ENCODE results near the gene KRT2. TPM values are rescaled to one million over a fixed set of nuclear protein-coding genes. Genes with fewer than 3 reads are reported as not detected.

KRT2 gene
- total and polyA plus RNA-seq, 9 of the 15 experiments (the other 6 are each of a cell fraction or from before 2014, with no cell fraction given): 0.03 to 0.69 (median 0.07) TPM; not detected in 2

Other genes starting within 250 kb of the KRT2 start
Only the 7 nearest of the 17 such genes appear.
- gene KRT71, start 99.1 kb downstream of the KRT2 start, total RNA-seq (2014; rRNA removed): not detected in 2 replicates
- not detected in 2 replicates for gene KRT71, start 99.1 kb downstream of the KRT2 start, total RNA-seq (2014; rRNA removed; fragmentation: Illumina TruSeq; extraction: Trizol)
- not detected in 2 replicates for gene KRT71, start 99.1 kb downstream of the KRT2 start, total RNA-seq (2015; rRNA removed; fragmentation: Illumina TruSeq; extraction: Trizol)
- not detected in 2 replicates for gene KRT71, start 99.1 kb downstream of the KRT2 start, total RNA-seq (2021)
- gene KRT71, start 99.1 kb downstream of the KRT2 start, polyA plus RNA-seq (2011; rRNA removed): not detected in 2 replicates
- not detected in 2 replicates for gene KRT71, start 99.1 kb downstream of the KRT2 start, polyA plus RNA-seq (2014; fragmentation: Illumina TruSeq; extraction: Trizol)
- not detected for gene KRT71, start 99.1 kb downstream of the KRT2 start, polyA plus RNA-seq (2014; fragmentation: Nextera tagmentation; extraction: Ambion mirVana)
- not detected in 2 replicates for gene KRT71, start 99.1 kb downstream of the KRT2 start, polyA plus RNA-seq (2014; rRNA removed)
- not detected in 2 replicates for gene KRT74, start 78.4 kb downstream of the KRT2 start, total RNA-seq (2014; rRNA removed)
- not detected in 2 replicates for gene KRT74, start 78.4 kb downstream of the KRT2 start, total RNA-seq (2014; rRNA removed; fragmentation: Illumina TruSeq; extraction: Trizol)
- gene KRT74, start 78.4 kb downstream of the KRT2 start, total RNA-seq (2015; rRNA removed; fragmentation: Illumina TruSeq; extraction: Trizol): not detected in 2 replicates
- not detected in 2 replicates for gene KRT74, start 78.4 kb downstream of the KRT2 start, total RNA-seq (2021)
- gene KRT74, start 78.4 kb downstream of the KRT2 start, polyA plus RNA-seq (2011; rRNA removed): not detected in 2 replicates
- not detected in 2 replicates for gene KRT74, start 78.4 kb downstream of the KRT2 start, polyA plus RNA-seq (2014; fragmentation: Illumina TruSeq; extraction: Trizol)
- not detected for gene KRT74, start 78.4 kb downstream of the KRT2 start, polyA plus RNA-seq (2014; fragmentation: Nextera tagmentation; extraction: Ambion mirVana)
- gene KRT74, start 78.4 kb downstream of the KRT2 start, polyA plus RNA-seq (2014; rRNA removed): not detected in 2 replicates
- gene KRT72, start 50.7 kb downstream of the KRT2 start, total RNA-seq (2014; rRNA removed): not detected in 2 replicates
- gene KRT72, start 50.7 kb downstream of the KRT2 start, total RNA-seq (2014; rRNA removed; fragmentation: Illumina TruSeq; extraction: Trizol): not detected in 2 replicates
- gene KRT72, start 50.7 kb downstream of the KRT2 start, total RNA-seq (2015; rRNA removed; fragmentation: Illumina TruSeq; extraction: Trizol): not detected in 2 replicates
- gene KRT72, start 50.7 kb downstream of the KRT2 start, total RNA-seq (2021): 0.09 TPM in 1 of 2 replicates, not detected in the other
- not detected in 2 replicates for gene KRT72, start 50.7 kb downstream of the KRT2 start, polyA plus RNA-seq (2011; rRNA removed)
- gene KRT72, start 50.7 kb downstream of the KRT2 start, polyA plus RNA-seq (2014; fragmentation: Illumina TruSeq; extraction: Trizol): not detected in 2 replicates
- gene KRT72, start 50.7 kb downstream of the KRT2 start, polyA plus RNA-seq (2014; fragmentation: Nextera tagmentation; extraction: Ambion mirVana): not detected
- not detected in 2 replicates for gene KRT72, start 50.7 kb downstream of the KRT2 start, polyA plus RNA-seq (2014; rRNA removed)
- 0.14 TPM in 1 of 2 replicates, not detected in the other for gene KRT73, start 33.7 kb downstream of the KRT2 start, total RNA-seq (2014; rRNA removed)
- not detected in 2 replicates for gene KRT73, start 33.7 kb downstream of the KRT2 start, total RNA-seq (2014; rRNA removed; fragmentation: Illumina TruSeq; extraction: Trizol)
- gene KRT73, start 33.7 kb downstream of the KRT2 start, total RNA-seq (2015; rRNA removed; fragmentation: Illumina TruSeq; extraction: Trizol): 0.11 and 0.18 TPM in 2 replicates
- not detected in 2 replicates for gene KRT73, start 33.7 kb downstream of the KRT2 start, total RNA-seq (2021)
- gene KRT73, start 33.7 kb downstream of the KRT2 start, polyA plus RNA-seq (2011; rRNA removed): not detected in 2 replicates
- gene KRT73, start 33.7 kb downstream of the KRT2 start, polyA plus RNA-seq (2014; fragmentation: Illumina TruSeq; extraction: Trizol): 0.09 TPM in 1 of 2 replicates, not detected in the other
- not detected for gene KRT73, start 33.7 kb downstream of the KRT2 start, polyA plus RNA-seq (2014; fragmentation: Nextera tagmentation; extraction: Ambion mirVana)
- 0.13 TPM in 1 of 2 replicates, not detected in the other for gene KRT73, start 33.7 kb downstream of the KRT2 start, polyA plus RNA-seq (2014; rRNA removed)
- not detected in 2 replicates for gene KRT1, start 28.2 kb upstream of the KRT2 start, total RNA-seq (2014; rRNA removed)
- gene KRT1, start 28.2 kb upstream of the KRT2 start, total RNA-seq (2014; rRNA removed; fragmentation: Illumina TruSeq; extraction: Trizol): not detected in 2 replicates
- 0.11 and 0.18 TPM in 2 replicates for gene KRT1, start 28.2 kb upstream of the KRT2 start, total RNA-seq (2015; rRNA removed; fragmentation: Illumina TruSeq; extraction: Trizol)
- gene KRT1, start 28.2 kb upstream of the KRT2 start, total RNA-seq (2021): not detected in 2 replicates
- gene KRT1, start 28.2 kb upstream of the KRT2 start, polyA plus RNA-seq (2011; rRNA removed): not detected in 2 replicates
- gene KRT1, start 28.2 kb upstream of the KRT2 start, polyA plus RNA-seq (2014; fragmentation: Illumina TruSeq; extraction: Trizol): not detected in 2 replicates
- not detected for gene KRT1, start 28.2 kb upstream of the KRT2 start, polyA plus RNA-seq (2014; fragmentation: Nextera tagmentation; extraction: Ambion mirVana)
- not detected in 2 replicates for gene KRT1, start 28.2 kb upstream of the KRT2 start, polyA plus RNA-seq (2014; rRNA removed)
- gene KRT77, start 51.3 kb upstream of the KRT2 start, total RNA-seq (2014; rRNA removed): not detected in 2 replicates
- gene KRT77, start 51.3 kb upstream of the KRT2 start, total RNA-seq (2014; rRNA removed; fragmentation: Illumina TruSeq; extraction: Trizol): not detected in 2 replicates
- gene KRT77, start 51.3 kb upstream of the KRT2 start, total RNA-seq (2015; rRNA removed; fragmentation: Illumina TruSeq; extraction: Trizol): not detected in 2 replicates
- gene KRT77, start 51.3 kb upstream of the KRT2 start, total RNA-seq (2021): not detected in 2 replicates
- not detected in 2 replicates for gene KRT77, start 51.3 kb upstream of the KRT2 start, polyA plus RNA-seq (2011; rRNA removed)
- not detected in 2 replicates for gene KRT77, start 51.3 kb upstream of the KRT2 start, polyA plus RNA-seq (2014; fragmentation: Illumina TruSeq; extraction: Trizol)
- not detected for gene KRT77, start 51.3 kb upstream of the KRT2 start, polyA plus RNA-seq (2014; fragmentation: Nextera tagmentation; extraction: Ambion mirVana)
- not detected in 2 replicates for gene KRT77, start 51.3 kb upstream of the KRT2 start, polyA plus RNA-seq (2014; rRNA removed)
- gene KRT76, start 125.1 kb upstream of the KRT2 start, total RNA-seq (2014; rRNA removed): not detected in 2 replicates
- gene KRT76, start 125.1 kb upstream of the KRT2 start, total RNA-seq (2014; rRNA removed; fragmentation: Illumina TruSeq; extraction: Trizol): not detected in 2 replicates
- gene KRT76, start 125.1 kb upstream of the KRT2 start, total RNA-seq (2015; rRNA removed; fragmentation: Illumina TruSeq; extraction: Trizol): not detected in 2 replicates
- not detected in 2 replicates for gene KRT76, start 125.1 kb upstream of the KRT2 start, total RNA-seq (2021)
- gene KRT76, start 125.1 kb upstream of the KRT2 start, polyA plus RNA-seq (2011; rRNA removed): not detected in 2 replicates
- not detected in 2 replicates for gene KRT76, start 125.1 kb upstream of the KRT2 start, polyA plus RNA-seq (2014; fragmentation: Illumina TruSeq; extraction: Trizol)
- not detected for gene KRT76, start 125.1 kb upstream of the KRT2 start, polyA plus RNA-seq (2014; fragmentation: Nextera tagmentation; extraction: Ambion mirVana)
- not detected in 2 replicates for gene KRT76, start 125.1 kb upstream of the KRT2 start, polyA plus RNA-seq (2014; rRNA removed)

All from K562 (cell line).